Adrenal gland (tissue), 5 donors: ENCODE measurements around the gene PRRT1B.

Source experiments
- POLR2A ChIP-seq, 2 donors: fragments of 450-650 bp; IDR thresholded peaks; one replicate each; pipeline ENCODE4 v1.6.1; 2017; ENCODE audit warnings: antibody characterized with exemption in 2 of 2, mild to moderate bottlenecking in 2 of 2, moderate library complexity in 1 of 2
- TF ChIP-seq, protein P1 (sequence below), 6 experiments: fragments of 450-650 bp in 4 of 6; fragments of 200-600 bp in 2 of 6; sonication (generic) in 1 of 6; IDR thresholded peaks; 1 replicate in 5 of 6; 2 replicates in 1 of 6; pipeline versions ENCODE4 v1.5.1 to v1.8.0; 2016 to 2021; ENCODE audit warnings: antibody characterized with exemption in 6 of 6, mild to moderate bottlenecking in 2 of 6, moderate library complexity in 1 of 6
- donor health status: DM: no; HTN: no; CAD: no.

DNA sequence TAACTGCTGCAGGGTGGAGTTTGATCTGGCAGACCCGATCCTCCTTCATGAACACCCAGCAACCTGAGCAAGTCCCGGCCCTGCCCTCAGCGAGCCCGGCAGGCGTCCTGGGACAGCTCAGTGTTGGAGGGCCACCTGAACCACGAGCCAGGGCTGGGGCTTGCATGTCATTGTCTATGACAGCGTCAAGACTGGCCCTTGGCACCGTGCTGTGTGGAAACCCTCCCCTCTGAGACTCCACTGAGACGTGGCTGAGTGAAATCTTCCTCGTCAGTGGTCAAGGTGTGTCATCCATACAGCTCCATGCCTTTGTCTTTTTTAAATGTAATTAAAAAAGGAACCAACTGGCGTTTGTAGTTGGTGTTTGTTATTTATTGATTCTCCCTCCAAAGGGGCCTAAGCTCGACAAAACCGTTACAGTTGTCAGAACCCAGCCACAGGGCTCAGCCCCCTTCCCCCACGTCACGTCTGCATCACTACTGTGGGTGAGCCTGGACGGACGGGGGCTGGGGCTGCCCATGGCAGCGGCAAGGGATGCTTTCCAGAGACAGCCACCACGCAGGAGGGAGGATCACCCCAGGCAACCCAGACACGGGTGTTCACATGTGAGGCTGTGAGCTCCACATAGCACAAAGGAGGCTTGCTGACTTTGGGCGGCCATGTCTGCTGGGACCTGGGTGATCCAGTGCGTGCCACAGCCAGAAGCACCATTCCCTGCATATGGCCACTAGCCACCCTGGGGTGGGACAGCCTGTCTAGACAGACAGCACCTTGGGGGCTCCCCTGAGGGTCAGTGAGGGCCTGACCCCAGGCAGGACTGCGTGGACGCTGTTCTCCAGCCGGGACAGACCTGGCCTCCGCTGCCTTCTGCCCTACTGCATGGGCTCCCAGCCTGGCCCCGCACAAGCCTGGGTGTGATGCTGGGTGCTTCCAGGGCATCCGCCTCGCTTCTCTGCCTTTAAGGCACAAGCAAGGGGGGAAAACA, 21.6 kb upstream of the PRRT1B start:
- no peak for TF ChIP-seq POLR2A (IDR thresholded peaks at IDR 0.05)
- TF ChIP-seq, protein P1, sequence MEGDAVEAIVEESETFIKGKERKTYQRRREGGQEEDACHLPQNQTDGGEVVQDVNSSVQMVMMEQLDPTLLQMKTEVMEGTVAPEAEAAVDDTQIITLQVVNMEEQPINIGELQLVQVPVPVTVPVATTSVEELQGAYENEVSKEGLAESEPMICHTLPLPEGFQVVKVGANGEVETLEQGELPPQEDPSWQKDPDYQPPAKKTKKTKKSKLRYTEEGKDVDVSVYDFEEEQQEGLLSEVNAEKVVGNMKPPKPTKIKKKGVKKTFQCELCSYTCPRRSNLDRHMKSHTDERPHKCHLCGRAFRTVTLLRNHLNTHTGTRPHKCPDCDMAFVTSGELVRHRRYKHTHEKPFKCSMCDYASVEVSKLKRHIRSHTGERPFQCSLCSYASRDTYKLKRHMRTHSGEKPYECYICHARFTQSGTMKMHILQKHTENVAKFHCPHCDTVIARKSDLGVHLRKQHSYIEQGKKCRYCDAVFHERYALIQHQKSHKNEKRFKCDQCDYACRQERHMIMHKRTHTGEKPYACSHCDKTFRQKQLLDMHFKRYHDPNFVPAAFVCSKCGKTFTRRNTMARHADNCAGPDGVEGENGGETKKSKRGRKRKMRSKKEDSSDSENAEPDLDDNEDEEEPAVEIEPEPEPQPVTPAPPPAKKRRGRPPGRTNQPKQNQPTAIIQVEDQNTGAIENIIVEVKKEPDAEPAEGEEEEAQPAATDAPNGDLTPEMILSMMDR (IDR thresholded peaks at IDR 0.05): no peak
